Kidney (tissue), 14 donors: ENCODE data around the gene LRRC28. TPM values are rescaled to one million over a fixed set of nuclear protein-coding genes. Genes with fewer than 3 reads are reported as not detected.

Experiments
- DNase-seq, 5 donors: peaks; one replicate each; pipeline ENCODE4 v3.0.0-alpha.2; 2013 to 2020
- FAIRE-seq: peaks from 2 replicates; lab custom pipeline; 2012; peaks lifted over from hg19 to GRCh38; lab: Jason Lieb, UNC
- H3K27ac ChIP-seq, 2 donors: one replicate each; pipeline ENCODE4 v1.7.0; 2013; ENCODE audit warnings: low read depth in 2 of 2, low read length in 2 of 2, inconsistent platforms in 1 of 2
- H3K27me3 ChIP-seq: one replicate; pipeline ENCODE4 v1.7.1; 2013; ENCODE audit warnings: low read length, inconsistent platforms; ENCODE audit not compliant: control insufficient read depth, insufficient read depth
- H3K36me3 ChIP-seq, 3 donors: one replicate each; pipeline versions ENCODE4 v1.7.0 to v1.7.1; 2013; ENCODE audit warnings: low read length in 3 of 3, control low read depth in 1 of 3, inconsistent platforms in 1 of 3; ENCODE audit not compliant: insufficient read depth in 3 of 3, control insufficient read depth in 2 of 3
- H3K4me1 ChIP-seq, 3 donors: one replicate each; pipeline versions ENCODE4 v1.7.0 to v1.7.1; 2013; ENCODE audit warnings: low read length in 3 of 3, inconsistent platforms in 1 of 3, low read depth in 1 of 3; ENCODE audit not compliant: control insufficient read depth in 2 of 3, insufficient read depth in 2 of 3
- H3K4me3 ChIP-seq, 3 donors: one replicate each; pipeline versions ENCODE4 v1.7.0 to v1.8.1; 2013; ENCODE audit warnings: low read length in 3 of 3, control low read depth in 1 of 3, inconsistent platforms in 1 of 3
- H3K9ac ChIP-seq, 3 donors: one replicate each; pipeline versions ENCODE4 v1.7.0 to v1.7.1; 2013; ENCODE audit warnings: low read length in 3 of 3, control low read depth in 1 of 3, inconsistent platforms in 1 of 3
- H3K9me3 ChIP-seq, 3 donors: one replicate each; pipeline versions ENCODE4 v1.7.0 to v1.7.1; 2013; ENCODE audit warnings: low read length in 3 of 3, control low read depth in 1 of 3, inconsistent platforms in 1 of 3; ENCODE audit not compliant: control insufficient read depth in 2 of 3, insufficient read depth in 1 of 3
- intact Hi-C: fragments of 100-400 bp; cut with DNase I; formaldehyde crosslinking; loops from one replicate; pipeline ENCODE4 v1.11.1; 2022
- polyA plus RNA-seq: library from polyadenylated mRNA; stranded (reverse); fragments of 350-450 nt; fragmentation: Illumina TruSeq; extraction: RNeasy Lipid Tissue Mini Kit (QIAGEN cat#74804); gene quantifications from one replicate; pipeline ENCODE4 v1.2.3, GENCODE V29; 2014; ENCODE audit warnings: low read depth, low replicate concordance; ENCODE audit not compliant: insufficient read depth
- total RNA-seq: library from RNA; stranded (reverse); fragmentation: NEBNext Ultra II Directional; extraction: Animal tissue kit (Norgen Biotek cat#: 25700); gene quantifications from one replicate; pipeline ENCODE4 v1.2.1, GENCODE V29; 2021
- TF ChIP-seq, protein P1 (sequence below): IDR thresholded peaks from 3 replicates; pipeline ENCODE4 v1.5.1; 2012; ENCODE audit warnings: mild to moderate bottlenecking, moderate library complexity, borderline replicate concordance; ENCODE audit not compliant: insufficient read depth; ENCODE audit errors: extremely low read depth
- donor health status: control.
- donor health status: control.
- donor health status: control.
- donor health status: control.
- donor health status: control.
- donor health status: DM: yes; HTN: yes; CAD: no.
- donor health status: Normal renal cell carcinoma (clear cell type).

Gene LRRC28
- total and polyA plus RNA-seq, 2 donors from 2014 or later, result 25.5 to 34.7 TPM

DNA sequence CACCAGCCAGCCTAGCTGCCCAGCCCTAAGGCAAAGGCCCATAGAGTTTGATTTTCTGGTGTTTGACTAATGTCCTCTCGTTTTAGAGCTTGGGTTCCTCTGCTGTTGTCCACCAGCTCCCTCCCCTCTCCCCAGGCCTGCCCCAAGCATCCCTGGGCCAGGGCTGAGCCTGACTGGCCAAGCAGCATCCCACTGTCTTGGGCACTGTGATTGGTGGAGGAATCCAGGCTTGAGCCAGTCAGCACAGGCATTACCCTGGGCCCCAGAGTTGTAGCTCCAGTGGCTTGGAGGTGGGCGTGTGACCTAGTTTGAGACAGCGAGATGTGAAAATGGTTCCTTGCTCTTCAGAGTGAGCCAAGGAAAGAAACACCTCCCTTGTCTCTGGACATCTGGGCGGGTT is 159.2 kb downstream of the LRRC28 start:
- intact Hi-C loops, result no loop called here
- TF ChIP-seq, protein P1, sequence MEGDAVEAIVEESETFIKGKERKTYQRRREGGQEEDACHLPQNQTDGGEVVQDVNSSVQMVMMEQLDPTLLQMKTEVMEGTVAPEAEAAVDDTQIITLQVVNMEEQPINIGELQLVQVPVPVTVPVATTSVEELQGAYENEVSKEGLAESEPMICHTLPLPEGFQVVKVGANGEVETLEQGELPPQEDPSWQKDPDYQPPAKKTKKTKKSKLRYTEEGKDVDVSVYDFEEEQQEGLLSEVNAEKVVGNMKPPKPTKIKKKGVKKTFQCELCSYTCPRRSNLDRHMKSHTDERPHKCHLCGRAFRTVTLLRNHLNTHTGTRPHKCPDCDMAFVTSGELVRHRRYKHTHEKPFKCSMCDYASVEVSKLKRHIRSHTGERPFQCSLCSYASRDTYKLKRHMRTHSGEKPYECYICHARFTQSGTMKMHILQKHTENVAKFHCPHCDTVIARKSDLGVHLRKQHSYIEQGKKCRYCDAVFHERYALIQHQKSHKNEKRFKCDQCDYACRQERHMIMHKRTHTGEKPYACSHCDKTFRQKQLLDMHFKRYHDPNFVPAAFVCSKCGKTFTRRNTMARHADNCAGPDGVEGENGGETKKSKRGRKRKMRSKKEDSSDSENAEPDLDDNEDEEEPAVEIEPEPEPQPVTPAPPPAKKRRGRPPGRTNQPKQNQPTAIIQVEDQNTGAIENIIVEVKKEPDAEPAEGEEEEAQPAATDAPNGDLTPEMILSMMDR, result no peak

DNA sequence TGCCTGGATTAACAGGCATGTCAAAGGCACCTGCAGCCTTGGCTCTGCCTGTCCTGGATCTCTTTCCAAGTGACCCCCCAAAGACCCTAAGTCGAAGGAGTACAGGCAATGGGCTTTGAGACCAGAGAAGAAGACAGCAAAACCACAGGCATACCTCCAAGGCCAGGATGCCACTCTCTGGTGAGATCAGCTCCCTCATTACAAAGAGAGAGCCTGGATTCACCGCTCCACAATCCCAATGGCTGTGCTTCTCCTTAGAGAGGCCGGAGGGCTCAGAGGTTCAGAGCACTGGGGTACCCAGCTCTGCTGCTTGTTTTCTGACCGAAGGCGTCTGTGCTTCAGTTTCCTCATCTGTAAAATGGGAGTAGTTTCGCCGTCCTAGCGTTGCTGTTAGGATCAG is 160.0 kb downstream of the LRRC28 start:
- Histone ChIP-seq H3K27me3 (no peaks in the 10 kb centered on the region), H3K4me3 (no peak overlapping the region), H3K9me3 (no peaks in the 10 kb centered on the region), H3K9ac (no peak overlapping the region), H3K36me3 (no peaks in the 10 kb centered on the region), H3K27ac (no peak overlapping the region), H3K4me1 (peaks cover 0 to 6% (median 5%) of the 10 kb centered on the region in 3 donors)
- FAIRE-seq, result no peak
- intact Hi-C loops, result no loop called here
- no peak for DNase-seq
- TF ChIP-seq, protein P1, result no peak

More for the DNA sequence above, 159.2 kb downstream of the LRRC28 start:
- no peak overlapping the region for H3K9ac ChIP-seq
- H3K4me1 ChIP-seq, result peaks cover 0 to 6% (median 5%) of the 10 kb centered on the region in 3 donors
- no peak overlapping the region for H3K27ac ChIP-seq
- H3K4me3 ChIP-seq, result no peak overlapping the region
- DNase-seq, result no peak
- H3K9me3 ChIP-seq, result no peaks in the 10 kb centered on the region
- H3K36me3 ChIP-seq, result no peaks in the 10 kb centered on the region
- no peaks in the 10 kb centered on the region for H3K27me3 ChIP-seq
- FAIRE-seq, result no peak

DNA sequence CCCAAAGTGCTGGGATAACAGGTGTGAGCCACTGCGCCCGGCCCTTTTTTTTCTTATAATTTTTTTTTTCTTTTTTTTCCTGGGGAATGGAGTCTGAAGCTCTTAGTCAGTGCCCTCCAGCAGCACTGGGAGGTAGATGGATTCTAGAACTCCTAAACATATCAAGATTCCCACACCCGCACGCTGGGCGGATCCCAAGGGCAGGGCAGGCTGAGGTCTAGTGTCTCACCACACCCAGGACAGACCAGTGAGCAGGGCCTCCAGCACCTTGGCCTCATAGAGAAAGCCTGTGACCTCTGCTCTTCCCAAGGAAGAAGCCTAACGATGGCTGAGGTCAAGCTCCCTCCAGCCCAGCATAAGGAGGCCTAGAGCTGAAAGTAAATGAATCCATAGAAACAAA is 160.8 kb downstream of the LRRC28 start:
- DNase-seq (no peak), FAIRE-seq (no peak)
- H3K9ac ChIP-seq, result no peak overlapping the region
- intact Hi-C loops, result no loop called here
- H3K9me3 ChIP-seq, result no peaks in the 10 kb centered on the region
- TF ChIP-seq, protein P1, result no peak
- H3K27ac ChIP-seq, result no peak overlapping the region
- H3K36me3 ChIP-seq, result no peaks in the 10 kb centered on the region
- H3K4me1 ChIP-seq, result peaks cover 0 to 6% (median 5%) of the 10 kb centered on the region in 3 donors
- H3K27me3 ChIP-seq, result no peaks in the 10 kb centered on the region
- H3K4me3 ChIP-seq, result no peak overlapping the region

DNA sequence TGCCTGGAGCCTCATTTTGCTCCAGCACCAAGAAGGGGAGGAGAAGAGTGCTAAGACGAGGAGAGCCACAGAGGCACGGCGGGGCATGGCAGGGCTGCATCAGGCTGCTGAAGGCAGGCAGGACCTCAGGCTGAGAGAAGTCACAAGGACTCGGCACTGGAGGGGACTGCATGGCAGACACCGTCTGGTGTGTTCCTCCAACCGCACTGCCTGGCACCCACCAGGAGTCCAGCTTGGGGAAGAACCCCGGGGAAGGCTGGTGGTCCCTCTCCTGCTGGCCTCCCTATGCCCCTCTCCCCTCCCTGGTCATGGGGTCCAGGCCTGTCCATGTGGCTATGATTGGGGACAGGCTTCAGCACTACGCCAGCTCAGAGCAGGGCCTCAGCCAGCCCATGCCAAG is 161.3 kb downstream of the LRRC28 start:
- DNase-seq (no peak), FAIRE-seq (no peak)
- no peaks in the 10 kb centered on the region for H3K9me3 ChIP-seq
- intact Hi-C loops, result no loop called here
- TF ChIP-seq, protein P1, result no peak
- H3K27me3 ChIP-seq, result no peaks in the 10 kb centered on the region
- H3K4me1 ChIP-seq, result peaks cover 0 to 6% (median 5%) of the 10 kb centered on the region in 3 donors
- H3K9ac ChIP-seq, result no peak overlapping the region
- no peaks in the 10 kb centered on the region for H3K36me3 ChIP-seq
- H3K4me3 ChIP-seq, result no peak overlapping the region
- H3K27ac ChIP-seq, result no peak overlapping the region
